ENCODE data around the gene PHACTR4. TPM values are rescaled to one million over a fixed set of nuclear protein-coding genes. Genes with fewer than 3 reads are reported as not detected.
"Not testable (repeated sequence)": the region's sequence is repeated elsewhere in the genome, so short reads cannot be mapped to it uniquely, and the experiment has no call there.

The PHACTR4 gene
- total and polyA plus RNA-seq, 9 donors = 10.3 to 33.0 (median 27.0) TPM

DNA sequence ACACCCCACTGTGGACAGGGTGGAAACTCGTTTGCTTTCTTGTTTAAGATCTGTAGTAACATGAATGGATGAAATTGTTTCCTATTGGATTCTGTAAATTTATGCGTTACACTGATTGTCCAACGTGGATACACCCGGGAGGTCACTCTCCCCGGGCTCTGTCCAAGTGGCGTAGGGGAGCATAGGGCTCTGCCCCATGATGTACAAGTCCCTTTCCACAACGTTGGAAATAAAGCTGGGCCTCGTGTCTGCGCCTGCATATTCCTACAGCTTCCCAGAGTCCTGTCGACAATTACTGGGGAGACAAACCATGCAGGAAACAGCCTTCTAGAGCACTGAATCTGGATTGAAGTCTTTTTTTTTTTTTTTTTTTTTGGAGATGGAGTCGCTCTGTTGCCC lies 137.7 kb downstream of the PHACTR4 start:
- no peaks in the 10 kb centered on the region for H3K27me3 ChIP-seq (ENCODE audit: control insufficient read depth, insufficient read depth, low read length)
- peaks cover 26% of the 10 kb centered on the region for H3K4me1 ChIP-seq (ENCODE audit: control insufficient read depth, insufficient read depth, low read length)
- peaks cover 42% of the 10 kb centered on the region for H3K36me3 ChIP-seq (ENCODE audit: control insufficient read depth, insufficient read depth, low read length)
- H3K4me3 ChIP-seq (ENCODE audit: low read length) = peak overlapping the region; percentile 69
- 0% methylated on average over 3 of the region's 11 CpGs for WGBS (ENCODE audit: insufficient coverage)
- no peak for DNase-seq
- peak overlapping the region; percentile 87 for H3K27ac ChIP-seq (ENCODE audit: low read length)
- H3K9me3 ChIP-seq (replicated peaks; ENCODE audit: control insufficient read depth, low read depth, low read length) = no peaks in the 10 kb centered on the region

DNA sequence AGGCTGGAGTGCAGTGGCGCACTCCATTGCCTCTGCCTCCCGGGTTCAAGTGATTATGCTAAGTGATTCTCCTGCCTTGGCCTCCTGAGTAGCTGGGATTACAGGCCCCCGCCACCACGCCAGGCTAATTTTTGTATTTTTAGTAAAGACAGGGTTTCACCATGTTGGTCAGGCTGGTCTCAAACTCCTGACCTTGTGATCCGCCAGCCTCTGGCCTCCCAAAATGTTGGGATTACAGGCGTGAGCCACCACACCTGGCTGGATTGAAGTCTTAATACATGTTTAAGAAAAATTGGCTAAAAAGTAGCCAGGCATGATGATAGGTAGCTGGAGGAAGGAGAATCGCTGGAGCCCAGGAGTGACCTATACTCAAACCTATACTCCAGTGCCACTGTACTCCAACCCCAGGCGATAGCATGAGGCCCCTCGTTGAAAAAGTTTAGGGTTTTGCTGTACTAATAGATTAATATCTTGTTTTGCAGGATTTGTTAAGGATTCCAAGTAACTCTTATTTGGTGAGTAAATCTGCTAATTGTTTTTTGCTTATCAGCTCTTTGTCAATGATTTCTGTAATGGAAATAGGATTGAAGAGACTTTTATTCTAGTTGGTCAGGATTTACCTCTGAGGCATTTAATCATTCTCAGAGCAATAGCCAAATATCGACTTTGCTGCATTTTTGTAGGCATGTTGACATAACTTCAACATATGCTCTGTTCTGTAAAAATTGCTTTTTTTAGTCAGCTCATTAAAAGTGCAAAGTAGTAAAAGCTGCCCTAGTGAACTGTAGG lies 138.3 kb downstream of the PHACTR4 start:
- peaks cover 26% of the 10 kb centered on the region for H3K4me1 ChIP-seq (ENCODE audit: control insufficient read depth, insufficient read depth, low read length)

GRCh38 chr1:28508435-28508754 lies 138.9 kb downstream of the PHACTR4 start:
- DNase-seq = no peak
- 39% methylated on average over 3 of the region's 5 CpGs for WGBS (ENCODE audit: insufficient coverage)
- no peaks in the 10 kb centered on the region for H3K27me3 ChIP-seq (ENCODE audit: control insufficient read depth, insufficient read depth, low read length)
- H3K4me1 ChIP-seq (ENCODE audit: control insufficient read depth, insufficient read depth, low read length) = peaks cover 26% of the 10 kb centered on the region
- H3K27ac ChIP-seq (ENCODE audit: low read length) = peak overlapping the region; percentile 38
- no peaks in the 10 kb centered on the region for H3K9me3 ChIP-seq (replicated peaks; ENCODE audit: control insufficient read depth, low read depth, low read length)
- peaks cover 46% of the 10 kb centered on the region for H3K36me3 ChIP-seq (ENCODE audit: control insufficient read depth, insufficient read depth, low read length)
- H3K4me3 ChIP-seq (ENCODE audit: low read length) = peak overlapping the region; percentile 6

More for the DNA sequence above, 138.3 kb downstream of the PHACTR4 start:
- Histone ChIP-seq H3K4me3 (ENCODE audit: low read length) (peak overlapping the region; percentile 69), H3K36me3 (ENCODE audit: control insufficient read depth, insufficient read depth, low read length) (peaks cover 42% of the 10 kb centered on the region), H3K27me3 (ENCODE audit: control insufficient read depth, insufficient read depth, low read length) (no peaks in the 10 kb centered on the region), H3K27ac (ENCODE audit: low read length) (peak overlapping the region; percentile 87), H3K9me3 (replicated peaks; ENCODE audit: control insufficient read depth, low read depth, low read length) (no peaks in the 10 kb centered on the region)
- no peak for DNase-seq
- 37% methylated on average over 2 of the region's 10 CpGs for WGBS (ENCODE audit: insufficient coverage)

DNA sequence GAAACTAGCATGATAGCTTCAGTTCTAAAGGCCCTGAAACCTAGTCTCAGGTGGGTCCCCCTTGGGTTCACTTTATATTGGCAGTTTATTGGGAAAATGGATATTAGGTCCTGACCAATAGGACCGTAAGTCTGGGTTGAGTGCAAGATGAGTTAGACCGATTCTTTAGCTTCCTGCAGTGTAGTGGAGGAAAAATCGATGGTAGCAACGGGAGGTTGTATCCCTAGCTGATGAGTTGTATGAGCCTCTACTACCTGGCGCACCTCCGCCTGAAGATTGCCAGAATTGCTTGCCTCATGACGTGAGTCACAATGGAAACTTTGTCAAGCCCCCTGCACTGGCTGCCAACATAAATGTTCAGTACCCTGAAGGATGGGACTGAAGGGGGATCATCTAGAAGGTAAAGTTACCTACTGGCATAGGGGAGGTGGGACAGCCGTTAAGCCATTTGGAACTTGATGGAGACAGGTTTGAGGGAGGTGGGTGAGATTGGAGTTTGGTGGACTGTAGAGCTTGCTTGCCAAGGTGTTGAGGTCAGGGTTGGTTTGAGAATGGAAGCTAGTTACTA lies 140.2 kb downstream of the PHACTR4 start:
- no peak overlapping the region for H3K4me3 ChIP-seq (ENCODE audit: low read length)
- no peak for DNase-seq
- H3K27me3 ChIP-seq (ENCODE audit: control insufficient read depth, insufficient read depth, low read length) = no peaks in the 10 kb centered on the region
- no peaks in the 10 kb centered on the region for H3K9me3 ChIP-seq (replicated peaks; ENCODE audit: control insufficient read depth, low read depth, low read length)
- 73% methylated on average over 8 of the region's 8 CpGs for WGBS (ENCODE audit: insufficient coverage)
- H3K4me1 ChIP-seq (ENCODE audit: control insufficient read depth, insufficient read depth, low read length) = peaks cover 26% of the 10 kb centered on the region
- no peak overlapping the region for H3K27ac ChIP-seq (ENCODE audit: low read length)
- peaks cover 50% of the 10 kb centered on the region for H3K36me3 ChIP-seq (ENCODE audit: control insufficient read depth, insufficient read depth, low read length)

GRCh38 chr1:28510273-28510969 lies 140.9 kb downstream of the PHACTR4 start:
- Histone ChIP-seq H3K36me3 (ENCODE audit: control insufficient read depth, insufficient read depth, low read length) (peaks cover 50% of the 10 kb centered on the region), H3K4me3 (ENCODE audit: low read length) (no peak overlapping the region), H3K27ac (ENCODE audit: low read length) (no peak overlapping the region), H3K27me3 (ENCODE audit: control insufficient read depth, insufficient read depth, low read length) (no peaks in the 10 kb centered on the region), H3K4me1 (ENCODE audit: control insufficient read depth, insufficient read depth, low read length) (peaks cover 24% of the 10 kb centered on the region), H3K9me3 (replicated peaks; ENCODE audit: control insufficient read depth, low read depth, low read length) (no peaks in the 10 kb centered on the region)
- WGBS (ENCODE audit: insufficient coverage) = 100% methylated on average over 1 of the region's 8 CpGs
- no peak for DNase-seq

DNA sequence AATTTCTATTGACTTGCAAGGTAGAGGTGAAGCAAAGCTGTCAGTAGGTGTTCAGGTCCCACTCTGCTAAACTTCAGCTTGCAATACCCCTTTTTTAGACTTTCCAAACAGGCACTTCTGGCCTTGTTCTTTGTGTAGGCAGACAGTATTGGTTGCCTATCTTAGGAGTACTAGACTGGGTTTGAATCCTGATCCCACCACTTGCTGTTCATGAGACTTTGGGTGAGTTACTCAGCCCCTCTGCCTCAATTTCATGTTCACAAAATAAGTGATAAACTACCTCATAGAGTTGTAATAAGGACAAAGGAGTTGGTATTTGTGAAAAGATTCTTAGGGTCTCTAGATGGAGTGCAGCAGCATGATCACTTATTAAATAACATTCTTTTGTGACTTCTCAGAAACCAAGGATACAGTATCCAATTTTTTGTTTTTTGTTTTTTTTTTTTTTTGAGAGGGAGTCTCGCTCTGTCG lies 141.5 kb downstream of the PHACTR4 start:
- H3K36me3 ChIP-seq (ENCODE audit: control insufficient read depth, insufficient read depth, low read length) = peaks cover 50% of the 10 kb centered on the region
- no peaks in the 10 kb centered on the region for H3K27me3 ChIP-seq (ENCODE audit: control insufficient read depth, insufficient read depth, low read length)
- H3K4me1 ChIP-seq (ENCODE audit: control insufficient read depth, insufficient read depth, low read length) = peaks cover 24% of the 10 kb centered on the region
- H3K9me3 ChIP-seq (replicated peaks; ENCODE audit: control insufficient read depth, low read depth, low read length) = no peaks in the 10 kb centered on the region
- no CpG with 5 or more reads among the region's 2 CpGs for WGBS (ENCODE audit: insufficient coverage)
- H3K4me3 ChIP-seq (ENCODE audit: low read length) = no peak overlapping the region
- no peak for DNase-seq
- no peak overlapping the region for H3K27ac ChIP-seq (ENCODE audit: low read length)

DNA sequence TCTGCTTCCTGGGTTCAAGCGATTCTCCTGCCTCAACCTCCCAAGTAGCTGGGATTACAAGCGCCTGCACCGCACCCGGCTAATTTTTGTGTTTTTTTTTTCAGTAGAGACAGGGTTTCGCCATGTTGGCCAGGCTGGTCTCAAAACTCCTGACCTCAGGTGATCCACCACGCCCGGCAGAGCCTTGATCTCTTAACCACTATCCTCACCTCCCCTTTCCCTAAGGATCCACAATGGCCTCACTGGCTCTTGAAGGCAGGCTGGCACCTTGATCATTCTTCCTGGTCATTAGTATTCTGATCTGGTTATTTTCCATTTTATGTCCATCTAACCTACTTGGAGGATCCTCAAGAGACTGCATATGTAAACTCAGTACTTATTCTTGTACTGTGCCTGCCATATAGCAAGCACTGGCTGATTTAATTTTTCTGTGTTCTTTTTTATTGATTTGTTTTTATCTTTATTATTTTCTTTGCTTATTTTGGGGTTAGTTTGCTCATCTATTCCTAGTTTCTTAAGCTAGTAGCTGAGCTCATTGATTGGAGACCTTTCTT lies 142.6 kb downstream of the PHACTR4 start:
- peaks cover 48% of the 10 kb centered on the region for H3K36me3 ChIP-seq (ENCODE audit: control insufficient read depth, insufficient read depth, low read length)
- H3K4me1 ChIP-seq (ENCODE audit: control insufficient read depth, insufficient read depth, low read length) = peaks cover 24% of the 10 kb centered on the region
- no peak overlapping the region for H3K4me3 ChIP-seq (ENCODE audit: low read length)
- no peak overlapping the region for H3K27ac ChIP-seq (ENCODE audit: low read length)
- DNase-seq = no peak
- WGBS (ENCODE audit: insufficient coverage) = 92% methylated on average over 2 of the region's 7 CpGs
- H3K9me3 ChIP-seq (replicated peaks; ENCODE audit: control insufficient read depth, low read depth, low read length) = no peaks in the 10 kb centered on the region
- H3K27me3 ChIP-seq (ENCODE audit: control insufficient read depth, insufficient read depth, low read length) = no peaks in the 10 kb centered on the region

DNA sequence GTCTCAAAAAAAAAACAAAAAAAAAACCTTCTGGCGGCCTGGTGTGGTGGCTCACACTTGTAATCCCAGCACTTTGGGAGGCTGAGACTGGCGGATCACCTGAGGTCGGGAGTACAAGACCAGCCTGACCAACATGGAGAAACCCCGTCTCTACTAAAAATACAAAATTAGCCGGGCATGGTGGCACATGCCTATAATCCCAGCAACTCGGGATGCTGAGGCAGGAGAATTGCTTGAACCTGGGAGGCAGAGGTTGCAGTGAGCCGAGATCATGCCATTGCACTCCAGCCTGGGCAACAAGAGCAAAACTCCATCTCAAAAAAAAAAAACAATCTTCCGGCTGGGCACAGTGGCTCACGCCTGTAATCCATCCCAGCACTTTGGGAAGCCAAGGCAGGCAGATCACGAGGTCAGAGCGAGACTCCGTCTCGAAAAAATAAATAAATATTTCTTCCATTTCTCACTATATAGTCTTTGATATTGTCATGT lies 144.9 kb downstream of the PHACTR4 start:
- H3K36me3 ChIP-seq (ENCODE audit: control insufficient read depth, insufficient read depth, low read length) = peaks cover 28% of the 10 kb centered on the region
- H3K4me3 ChIP-seq (ENCODE audit: low read length); DNase-seq; H3K27ac ChIP-seq (ENCODE audit: low read length); H3K27me3 ChIP-seq (ENCODE audit: control insufficient read depth, insufficient read depth, low read length); H3K9me3 ChIP-seq (replicated peaks; ENCODE audit: control insufficient read depth, low read depth, low read length): not testable (repeated sequence)
- peaks cover 21% of the 10 kb centered on the region for H3K4me1 ChIP-seq (ENCODE audit: control insufficient read depth, insufficient read depth, low read length)
- WGBS (ENCODE audit: insufficient coverage) = 60% methylated on average over 1 of the region's 13 CpGs

GRCh38 chr1:28516518-28516956 lies 147.0 kb downstream of the PHACTR4 start:
- no peak for DNase-seq
- H3K27ac ChIP-seq (ENCODE audit: low read length) = no peak overlapping the region
- H3K4me1 ChIP-seq (ENCODE audit: control insufficient read depth, insufficient read depth, low read length) = peaks cover 15% of the 10 kb centered on the region
- H3K9me3 ChIP-seq (replicated peaks; ENCODE audit: control insufficient read depth, low read depth, low read length) = no peaks in the 10 kb centered on the region
- peaks cover 21% of the 10 kb centered on the region for H3K36me3 ChIP-seq (ENCODE audit: control insufficient read depth, insufficient read depth, low read length)
- no peak overlapping the region for H3K4me3 ChIP-seq (ENCODE audit: low read length)
- H3K27me3 ChIP-seq (ENCODE audit: control insufficient read depth, insufficient read depth, low read length) = no peaks in the 10 kb centered on the region
- WGBS (ENCODE audit: insufficient coverage) = 100% methylated on average over 1 of the region's 1 CpG

GRCh38 chr1:28517649-28517999 lies 148.1 kb downstream of the PHACTR4 start:
- WGBS (ENCODE audit: insufficient coverage) = 20% methylated on average over 3 of the region's 7 CpGs
- Histone ChIP-seq H3K36me3 (ENCODE audit: control insufficient read depth, insufficient read depth, low read length) (peaks cover 17% of the 10 kb centered on the region), H3K4me3 (ENCODE audit: low read length) (peak overlapping the region; percentile 48), H3K27ac (ENCODE audit: low read length) (peak overlapping the region; percentile 52), H3K4me1 (ENCODE audit: control insufficient read depth, insufficient read depth, low read length) (peaks cover 15% of the 10 kb centered on the region), H3K27me3 (ENCODE audit: control insufficient read depth, insufficient read depth, low read length) (no peaks in the 10 kb centered on the region), H3K9me3 (replicated peaks; ENCODE audit: control insufficient read depth, low read depth, low read length) (no peaks in the 10 kb centered on the region)
- DNase-seq = peak; percentile 44
